Colonic mucosa (tissue), 4 donors: ENCODE results near the gene CHAF1B. TPM values are rescaled to one million over a fixed set of nuclear protein-coding genes. Genes with fewer than 3 reads are reported as not detected.
"Not testable (repeated sequence)": the region's sequence is repeated elsewhere in the genome, so short reads cannot be mapped to it uniquely, and the experiment has no call there.

ENCODE experiments used
- DNase-seq: peaks from one replicate; pipeline ENCODE4 v3.0.0-alpha.2; 2020
- H3K27ac ChIP-seq: fragments of 200-600 bp; one replicate; pipeline ENCODE4 v1.8.0; 2021
- H3K27me3 ChIP-seq: fragments of 200-600 bp; one replicate; pipeline ENCODE4 v1.8.0; 2021
- H3K36me3 ChIP-seq: fragments of 200-600 bp; one replicate; pipeline ENCODE4 v1.8.0; 2021
- H3K4me1 ChIP-seq: fragments of 200-600 bp; one replicate; pipeline ENCODE4 v1.8.0; 2021; ENCODE audit warnings: mild to moderate bottlenecking
- H3K4me3 ChIP-seq: fragments of 200-600 bp; one replicate; pipeline ENCODE4 v1.8.0; 2021
- H3K9ac ChIP-seq, 2 donors: one replicate each; pipeline ENCODE4 v1.7.0; 2013; ENCODE audit warnings: control low read depth in 2 of 2, low read depth in 2 of 2, low read length in 2 of 2
- H3K9me3 ChIP-seq: fragments of 200-600 bp; one replicate; pipeline ENCODE4 v1.8.0; 2021
- CTCF ChIP-seq: fragments of 200-600 bp; IDR thresholded peaks from one replicate; pipeline ENCODE4 v1.8.0; 2022; ENCODE audit warnings: antibody characterized with exemption, mild to moderate bottlenecking
- intact Hi-C: fragments of 100-400 bp; cut with DNase I; formaldehyde crosslinking; loops from one replicate; pipeline ENCODE4 v1.14.1; 2022
- total RNA-seq, 2 donors: library from RNA; stranded (reverse); fragmentation: NEBNext Ultra II Directional in 1 of 2; extraction: Animal tissue kit (Norgen Biotek cat#: 25700) in 1 of 2; gene quantifications; one replicate each; pipeline ENCODE4 v1.2.1, GENCODE V29; 2021
- donor health status: healthy.
- donor health status: DM: no; HTN: no; CAD: no.
- donor health status: DM: no; HTN: no; CAD: no.

Gene CHAF1B
- total RNA-seq, result 10 to 100 TPM in 1 of 2 donors, 1 to 10 TPM in 1; 2.5 to 12.0 TPM

DNA sequence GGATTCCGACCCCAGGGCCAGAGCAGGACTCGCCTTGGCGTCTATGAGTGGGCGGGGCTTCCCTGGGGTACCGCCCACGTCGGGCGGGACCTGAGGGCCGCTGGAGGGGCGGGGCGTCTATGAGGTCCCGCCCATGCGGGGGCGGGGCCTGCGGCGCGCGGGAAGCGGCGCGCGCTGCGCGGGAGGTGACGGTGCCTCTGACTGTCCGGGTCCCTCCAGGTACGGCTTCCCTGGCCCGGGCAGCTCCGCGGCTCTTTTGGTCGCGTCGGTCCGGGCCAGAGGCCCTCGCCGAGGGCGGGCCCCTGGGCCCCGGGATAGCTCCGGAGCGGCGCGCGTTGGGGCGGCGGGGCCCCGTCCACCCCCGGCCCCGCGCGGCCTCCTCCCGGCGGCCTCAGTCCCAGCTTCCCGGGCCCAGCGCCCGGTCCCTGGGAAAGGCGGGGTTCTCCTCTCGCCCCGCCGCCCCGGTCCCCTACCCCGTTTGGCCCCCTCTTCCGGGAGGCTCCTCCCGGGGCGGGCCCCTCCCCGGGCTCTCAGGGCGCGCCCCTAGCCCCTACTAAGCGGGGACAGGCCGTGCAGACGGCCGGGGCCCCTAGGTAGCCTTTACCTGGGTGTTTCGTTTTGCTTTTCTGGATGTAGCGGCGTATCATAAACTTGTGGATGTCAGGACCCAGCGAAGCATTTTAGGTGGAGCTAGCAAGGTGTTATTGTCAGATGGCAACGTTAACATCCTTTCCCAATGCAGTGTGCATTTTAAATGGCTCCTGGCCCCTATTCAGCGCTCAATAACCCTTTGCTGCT is at the start of gene CHAF1B:
CHAF1B (plus strand) TSS at position 160 of the 798 bp plus-strand sequence. CDS start 745 bp downstream, outside the sequence.
- no peaks in the 10 kb centered on the region for H3K27me3 ChIP-seq
- no peaks in the 10 kb centered on the region for H3K9me3 ChIP-seq

DNA sequence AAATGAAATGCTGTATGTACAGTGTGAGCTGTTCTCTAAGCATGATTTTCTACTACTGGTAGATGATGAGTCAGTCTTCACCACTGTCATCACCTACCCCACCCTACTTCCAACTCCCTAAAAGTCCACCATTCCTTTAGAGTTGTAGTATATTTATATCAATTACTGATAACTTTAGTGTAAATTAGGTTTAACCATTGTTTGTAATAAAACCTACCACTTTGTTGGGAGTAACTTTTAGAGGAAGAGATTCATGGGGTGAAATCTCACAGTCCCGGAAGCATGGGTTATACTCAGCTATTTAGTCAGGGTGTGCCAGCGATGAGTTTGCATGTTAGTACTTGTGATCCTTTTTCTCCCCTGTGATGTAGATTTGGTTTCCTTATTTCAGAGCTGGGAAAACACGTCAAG is 48.1 kb upstream of the CHAF1B start:
- Histone ChIP-seq H3K4me3 (no peak overlapping the region), H3K4me1 (no peaks in the 10 kb centered on the region), H3K27me3 (no peaks in the 10 kb centered on the region), H3K36me3 (peaks cover 10% of the 10 kb centered on the region), H3K27ac (no peak overlapping the region), H3K9ac (no peak overlapping the region), H3K9me3 (no peaks in the 10 kb centered on the region)
- no peak for DNase-seq
- no peak for TF ChIP-seq CTCF
- intact Hi-C loops, result loop anchor here (10.0 kb wide), 1 partner anchor 62 kb away; no protein-coding TSS in a partner anchor

More for the DNA sequence above, at the start of gene CHAF1B:
- no peak for TF ChIP-seq CTCF
- Histone ChIP-seq H3K4me1 (peaks cover 3% of the 10 kb centered on the region), H3K4me3 (peak within 1 kb of the TSS; percentile 49), H3K27ac (no peak within 1 kb of the TSS), H3K9ac (peak within 1 kb of the TSS in 1 of 2 donors; percentile 50), H3K36me3 (no peaks in the 10 kb centered on the region)
- DNase-seq, result peak; percentile 81
- intact Hi-C loops, result no loop called here

GRCh38 chr21:36338975-36339374 is 46.2 kb upstream of the CHAF1B start:
- DNase-seq, result no peak
- TF ChIP-seq CTCF, result no peak
- Histone ChIP-seq H3K9ac (no peak overlapping the region), H3K27ac (no peak overlapping the region), H3K27me3 (no peaks in the 10 kb centered on the region), H3K4me3 (no peak overlapping the region), H3K36me3 (peaks cover 14% of the 10 kb centered on the region), H3K9me3 (no peaks in the 10 kb centered on the region), H3K4me1 (no peaks in the 10 kb centered on the region)
- intact Hi-C loops, result loop anchor here (10.0 kb wide), 1 partner anchor 64 kb away; no protein-coding TSS in a partner anchor

DNA sequence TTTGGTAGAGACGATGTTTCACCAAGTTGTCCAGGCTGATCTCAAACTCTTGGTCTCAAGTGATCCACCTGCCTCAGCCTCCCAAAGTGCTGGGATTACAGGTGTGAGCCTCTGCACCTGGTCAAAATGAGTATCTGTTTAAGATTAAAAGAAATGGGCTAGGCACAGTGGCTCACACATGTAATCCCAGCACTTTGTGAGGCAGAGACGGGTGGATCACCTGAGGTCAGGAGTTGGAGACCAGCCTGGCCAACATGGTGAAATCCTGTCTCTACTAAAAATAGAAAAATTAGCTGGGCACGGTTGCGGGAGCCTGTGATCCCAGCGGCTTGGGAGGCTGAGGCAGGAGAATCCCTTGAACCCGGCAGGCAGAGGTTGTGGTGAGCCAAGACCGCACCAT is 42.6 kb upstream of the CHAF1B start:
- H3K9me3 ChIP-seq, H3K9ac ChIP-seq, H3K4me3 ChIP-seq, DNase-seq, H3K27me3 ChIP-seq, H3K4me1 ChIP-seq, H3K27ac ChIP-seq, intact Hi-C loops: not testable (repeated sequence)
- peaks cover 14% of the 10 kb centered on the region for H3K36me3 ChIP-seq

DNA sequence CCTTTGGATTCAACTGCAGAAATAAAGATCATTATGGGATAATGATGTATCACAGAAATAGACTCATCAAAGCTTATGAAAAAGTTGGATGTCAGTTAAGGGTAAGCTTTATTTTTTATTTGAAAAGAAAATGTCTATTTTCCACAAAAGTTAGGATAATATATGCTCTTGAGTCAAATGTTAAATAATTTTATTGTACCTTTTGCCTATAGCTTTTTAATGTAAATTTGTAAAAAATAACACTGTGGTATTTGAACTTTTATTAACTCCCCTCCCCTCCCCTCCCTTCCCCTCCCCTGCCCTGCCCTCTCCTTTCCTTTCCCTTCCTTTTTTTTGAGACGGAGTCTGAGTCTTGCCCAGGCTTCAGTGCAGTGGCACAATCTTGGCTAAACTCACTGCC is 40.3 kb upstream of the CHAF1B start:
- H3K9ac ChIP-seq, result no peak overlapping the region
- intact Hi-C loops, result no loop called here
- no peak overlapping the region for H3K27ac ChIP-seq
- DNase-seq, result no peak
- H3K9me3 ChIP-seq, result no peaks in the 10 kb centered on the region
- H3K36me3 ChIP-seq, result peaks cover 11% of the 10 kb centered on the region
- no peaks in the 10 kb centered on the region for H3K27me3 ChIP-seq
- no peak overlapping the region for H3K4me3 ChIP-seq
- no peak for TF ChIP-seq CTCF
- H3K4me1 ChIP-seq, result no peaks in the 10 kb centered on the region
